Heart right ventricle (tissue), 16 donors: ENCODE measurements around the gene CHD9. TPM values are rescaled to one million over a fixed set of nuclear protein-coding genes. Genes with fewer than 3 reads are reported as not detected.

ENCODE experiments used
- ATAC-seq, 8 donors: fragments of 200-7000 bp; cut with Tn5 transposase; one replicate each; pipeline ENCODE4 v1.9.1; 2020; ENCODE audit warnings: mild to moderate bottlenecking in 8 of 8, moderate library complexity in 8 of 8, moderate number of reproducible peaks in 1 of 8
- DNase-seq, 2 donors: peaks; one replicate each; pipeline ENCODE4 v3.0.0-alpha.2; 2020
- H3K27ac ChIP-seq, 10 donors: fragments of 200-600 bp; sonication (generic) in 2 of 10; one replicate each; pipeline versions ENCODE4 v1.5.0 to v1.8.0; 2020 to 2022; ENCODE audit warnings: mild to moderate bottlenecking in 3 of 10
- H3K27me3 ChIP-seq, 7 donors: fragments of 200-600 bp; one replicate each; pipeline ENCODE4 v1.8.0; 2021 to 2022; ENCODE audit warnings: mild to moderate bottlenecking in 2 of 7
- H3K36me3 ChIP-seq, 9 donors: fragments of 200-600 bp; sonication (generic) in 1 of 9; one replicate each; pipeline versions ENCODE4 v1.5.0 to v1.8.0; 2020 to 2022; ENCODE audit warnings: mild to moderate bottlenecking in 2 of 9
- H3K4me1 ChIP-seq, 9 donors: fragments of 200-600 bp; sonication (generic) in 1 of 9; one replicate each; pipeline versions ENCODE4 v1.5.0 to v1.8.0; 2020 to 2022; ENCODE audit warnings: mild to moderate bottlenecking in 4 of 9
- H3K4me3 ChIP-seq, 10 donors: fragments of 200-600 bp; sonication (generic) in 2 of 10; one replicate each; pipeline versions ENCODE4 v1.5.0 to v1.8.0; 2020 to 2022; ENCODE audit warnings: mild to moderate bottlenecking in 7 of 10, moderate library complexity in 2 of 10
- H3K9me3 ChIP-seq, 11 donors: fragments of 200-600 bp in 10 of 11; sonication (generic) in 2 of 11; one replicate each; pipeline versions ENCODE4 v1.5.0 to v1.8.0; 2013 to 2022; ENCODE audit warnings: mild to moderate bottlenecking in 2 of 11, control low read depth in 1 of 11, moderate library complexity in 1 of 11
- WGBS, 2 donors: extraction: QIAGEN DNeasy Blood & Tissue Kit; methylation state at CpG; one replicate each; pipeline ENCODE4 v1.1.7; 2013; ENCODE audit warnings: inconsistent platforms in 1 of 2; 5-methylcytosine and 5-hydroxymethylcytosine counted together
- intact Hi-C, 10 donors: fragments of 100-400 bp; cut with DNase I; formaldehyde crosslinking; loops; one replicate each; pipeline versions ENCODE4 v1.11.1 to v1.14.2; 2022
- polyA plus RNA-seq, 2 donors: library from polyadenylated mRNA; stranded (reverse); fragments of 200-250 nt; gene quantifications; one replicate each; pipeline ENCODE4 v1.2.3, GENCODE V29; 2013
- total RNA-seq, 10 donors: library from RNA; stranded (reverse); fragmentation: NEBNext Ultra II Directional in 3 of 10; extraction: Animal tissue kit (Norgen Biotek cat#: 25700) in 3 of 10; gene quantifications; one replicate each; pipeline versions ENCODE4 v1.2.1 to v1.2.4, GENCODE V29; 2021 to 2023
- TF ChIP-seq, protein P1 (sequence below), 9 donors: fragments of 200-600 bp; sonication (generic) in 2 of 9; IDR thresholded peaks; one replicate each; pipeline versions ENCODE4 v1.5.0 to v1.8.0; 2021 to 2022; ENCODE audit warnings: antibody characterized with exemption in 9 of 9, mild to moderate bottlenecking in 5 of 9, moderate library complexity in 1 of 9
- donor health status: Arrhythmogenic right ventricular cardiomyopathy.
- donor health status: ischemic (EF 13 %, LVEDD 7.1; RV severe dilation, severe dysfunction).
- donor health status: healthy with polysubstance abuse.
- donor health status: DM: no; HTN: yes; CAD: no.
- donor health status: DM: no; HTN: no; CAD: no.
- donor health status: ischemic (EF 25% LVEDD 6.9; RV normal size, moderate dysfunction).
- donor health status: ischemic (EF 25% LVEDD 5.7; RV mildly dilated, moderate dysfunction).
- donor health status: healthy.
- donor health status: DM: yes; HTN: yes; CAD: no.
- donor health status: Ischemic cardiomyopathy.
- donor health status: ischemic (EF 35%, LVEDD 5.7; RV mildly dilated, moderate dysfunction).
- donor health status: nonischemic (EF 11% LVEDD 7.7; RV severe dilation, severe dysfunction).
- donor health status: DM: yes; HTN: yes; CAD: no.
- donor health status: PGD.
- donor health status: ischemic (EF 29% LVEDD 5.4; RV normal size, mild dysfunction).
- donor health status: nonischemic (EF 23%, LVEDD 6.1; RV moderate dilation, normal function).

The CHD9 gene
- total and polyA plus RNA-seq, 12 donors = 7.0 to 58.4 (median 44.6) TPM

DNA sequence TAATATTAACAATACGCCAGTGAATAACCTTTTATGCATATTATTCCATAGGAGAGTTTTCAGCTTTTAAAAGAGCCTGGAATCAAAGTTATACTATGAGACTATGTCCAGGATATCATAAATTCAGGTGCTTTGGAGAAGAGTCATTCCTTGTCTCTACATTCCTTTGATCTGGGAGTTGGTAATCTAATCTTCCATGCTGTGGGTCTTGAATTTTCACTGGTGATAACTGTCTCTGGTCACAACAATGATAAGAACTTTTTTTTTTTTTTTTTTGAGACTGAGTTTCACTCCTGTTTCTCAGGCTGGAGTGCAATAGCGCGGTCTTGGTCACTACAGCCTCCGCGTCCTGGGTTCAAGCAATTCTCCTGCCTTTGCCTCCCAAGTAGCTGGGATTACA is 50.8 kb downstream of the CHD9 start:
- 98% methylated on average over 5 of the region's 5 CpGs for WGBS, 2 donors
- ATAC-seq = no peak
- intact Hi-C loops = no loop called here
- DNase-seq = no peak
- Histone ChIP-seq H3K4me1 (peaks cover 3 to 37% (median 14%) of the 10 kb centered on the region in 9 donors), H3K36me3 (no peaks in the 10 kb centered on the region), H3K4me3 (no peak overlapping the region), H3K9me3 (no peaks in the 10 kb centered on the region), H3K27ac (no peak overlapping the region), H3K27me3 (no peaks in the 10 kb centered on the region)
- TF ChIP-seq, protein P1, sequence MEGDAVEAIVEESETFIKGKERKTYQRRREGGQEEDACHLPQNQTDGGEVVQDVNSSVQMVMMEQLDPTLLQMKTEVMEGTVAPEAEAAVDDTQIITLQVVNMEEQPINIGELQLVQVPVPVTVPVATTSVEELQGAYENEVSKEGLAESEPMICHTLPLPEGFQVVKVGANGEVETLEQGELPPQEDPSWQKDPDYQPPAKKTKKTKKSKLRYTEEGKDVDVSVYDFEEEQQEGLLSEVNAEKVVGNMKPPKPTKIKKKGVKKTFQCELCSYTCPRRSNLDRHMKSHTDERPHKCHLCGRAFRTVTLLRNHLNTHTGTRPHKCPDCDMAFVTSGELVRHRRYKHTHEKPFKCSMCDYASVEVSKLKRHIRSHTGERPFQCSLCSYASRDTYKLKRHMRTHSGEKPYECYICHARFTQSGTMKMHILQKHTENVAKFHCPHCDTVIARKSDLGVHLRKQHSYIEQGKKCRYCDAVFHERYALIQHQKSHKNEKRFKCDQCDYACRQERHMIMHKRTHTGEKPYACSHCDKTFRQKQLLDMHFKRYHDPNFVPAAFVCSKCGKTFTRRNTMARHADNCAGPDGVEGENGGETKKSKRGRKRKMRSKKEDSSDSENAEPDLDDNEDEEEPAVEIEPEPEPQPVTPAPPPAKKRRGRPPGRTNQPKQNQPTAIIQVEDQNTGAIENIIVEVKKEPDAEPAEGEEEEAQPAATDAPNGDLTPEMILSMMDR (IDR thresholded peaks at IDR 0.05) = no peak

- DNase-seq (no peak), ATAC-seq (no peak)
- intact Hi-C loops = no loop called here
- Histone ChIP-seq H3K27me3 (no peaks in the 10 kb centered on the region), H3K9me3 (no peaks in the 10 kb centered on the region), H3K4me3 (no peak overlapping the region), H3K36me3 (peaks cover 0 to 3% (median 0%) of the 10 kb centered on the region in 9 donors), H3K4me1 (peaks cover 0 to 22% (median 11%) of the 10 kb centered on the region in 9 donors), H3K27ac (no peak overlapping the region)
- 74 to 76% methylated on average over 5 of the region's 5 CpGs for WGBS, 2 donors
- TF ChIP-seq, protein P1 (IDR thresholded peaks at IDR 0.05) = no peak
Observed at GRCh38 chr16:53111078-53111791, 56.4 kb downstream of the CHD9 start.

DNA sequence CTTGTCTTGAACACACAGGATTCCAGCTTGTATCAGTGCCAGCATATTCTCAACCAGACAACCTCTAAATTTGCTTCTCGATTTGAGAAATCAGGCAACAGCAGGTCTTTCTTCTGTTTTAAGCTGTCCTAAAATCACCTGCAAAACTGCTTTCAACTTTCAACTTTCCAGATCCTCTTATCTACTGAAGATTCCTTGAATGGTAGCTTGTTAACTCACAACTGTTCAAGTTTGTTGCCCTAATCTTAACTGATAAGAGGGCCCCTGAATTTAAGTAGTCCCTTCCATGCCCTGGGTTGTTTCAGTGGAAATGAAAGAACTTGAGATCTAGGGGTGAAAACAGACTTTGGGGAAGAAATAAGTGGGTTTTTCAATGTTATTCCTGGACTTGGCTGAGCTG is 57.2 kb downstream of the CHD9 start:
- 15% methylated on average over 1 of the region's 1 CpG for WGBS, 2 donors
- intact Hi-C loops = no loop called here
- ATAC-seq = no peak

GRCh38 chr16:53115047-53115446 is 60.3 kb downstream of the CHD9 start:
- Histone ChIP-seq H3K4me1 (peaks cover 0 to 22% (median 11%) of the 10 kb centered on the region in 9 donors), H3K27me3 (no peaks in the 10 kb centered on the region), H3K36me3 (peaks cover 0 to 9% (median 0%) of the 10 kb centered on the region in 9 donors), H3K27ac (no peak overlapping the region), H3K9me3 (no peaks in the 10 kb centered on the region), H3K4me3 (no peak overlapping the region)
- intact Hi-C loops = no loop called here
- WGBS, 2 donors = 88 to 93% methylated on average over 2 of the region's 2 CpGs
- ATAC-seq (no peak), DNase-seq (no peak)
- TF ChIP-seq, protein P1 (IDR thresholded peaks at IDR 0.05) = no peak

More for the DNA sequence above, 57.2 kb downstream of the CHD9 start:
- no peaks in the 10 kb centered on the region for H3K9me3 ChIP-seq
- DNase-seq = no peak
- no peaks in the 10 kb centered on the region for H3K27me3 ChIP-seq
- H3K36me3 ChIP-seq = peaks cover 0 to 4% (median 0%) of the 10 kb centered on the region in 9 donors
- no peak overlapping the region for H3K4me3 ChIP-seq
- H3K27ac ChIP-seq = peak overlapping the region in 2 of 10 donors; percentile 19 to 41
- TF ChIP-seq, protein P1 (IDR thresholded peaks at IDR 0.05) = no peak
- H3K4me1 ChIP-seq = peaks cover 0 to 22% (median 11%) of the 10 kb centered on the region in 9 donors
